Activated B cell treated with CpG ODN at 0.5 μM for 24 hours (primary cell): ENCODE measurements around the gene RBM34. TPM values are rescaled to one million over a fixed set of nuclear protein-coding genes. Genes with fewer than 3 reads are reported as not detected.
"Not testable (repeated sequence)": the region's sequence is repeated elsewhere in the genome, so short reads cannot be mapped to it uniquely, and the experiment has no call there.

Experiments used
- ATAC-seq: fragments of 200-7000 bp; cut with Tn5 transposase; one replicate; pipeline ENCODE4 v1.10.0; 2021; ENCODE audit warnings: low read depth, mild to moderate bottlenecking, moderate library complexity
- CTCF ChIA-PET: fragments of 350-600 bp; sonication (Branson Sonifier 250); formaldehyde crosslinking; loops from one replicate; lab custom pipeline; 2021; ENCODE audit warnings: antibody characterized with exemption; lab: Charles Lee
- POLR2A ChIA-PET: fragments of 350-600 bp; sonication (Branson Sonifier 250); formaldehyde crosslinking; loops from one replicate; lab custom pipeline; 2021; ENCODE audit warnings: antibody characterized with exemption; lab: Charles Lee
- DNase-seq: peaks from one replicate; pipeline ENCODE4 v3.0.0; 2022
- H3K27ac Mint-ChIP-seq: one replicate; pipeline ENCODE4 v1.8.0; 2020; ENCODE audit warnings: mixed read lengths
- H3K27me3 Mint-ChIP-seq: one replicate; pipeline ENCODE4 v1.8.0; 2021; ENCODE audit warnings: mixed read lengths
- H3K36me3 Mint-ChIP-seq: one replicate; pipeline ENCODE4 v1.8.0; 2021; ENCODE audit warnings: low read depth, mixed read lengths
- H3K4me1 Mint-ChIP-seq: one replicate; pipeline ENCODE4 v1.8.0; 2021; ENCODE audit warnings: mixed read lengths
- H3K4me3 Mint-ChIP-seq: one replicate; pipeline ENCODE4 v1.8.0; 2020; ENCODE audit warnings: mild to moderate bottlenecking, mixed read lengths
- H3K9me3 Mint-ChIP-seq: one replicate; pipeline ENCODE4 v1.8.0; 2020; ENCODE audit warnings: mixed read lengths
- CTCF ChIP-seq: fragments of 200-600 bp; IDR thresholded peaks from one replicate; pipeline ENCODE4 v1.8.0; 2022; ENCODE audit warnings: antibody characterized with exemption, mild to moderate bottlenecking
- intact Hi-C: fragments of 100-400 bp; cut with micrococcal nuclease; formaldehyde crosslinking; loops from one replicate; pipeline ENCODE4 v1.15.1; 2024
- total RNA-seq: library from RNA; stranded (reverse); gene quantifications from 2 replicates; pipeline ENCODE4 v1.2.3, GENCODE V29; 2022

The RBM34 gene
- 122 and 128 TPM in 2 replicates for total RNA-seq

- ATAC-seq: peak; percentile 94
- Mint-ChIP-seq H3K9me3 (peaks cover 2% of the 10 kb centered on the region), H3K36me3 (peaks cover 20% of the 10 kb centered on the region), H3K4me3 (peak within 1 kb of the TSS; percentile 96), H3K27ac (peak within 1 kb of the TSS; percentile 99), H3K27me3 (no peaks in the 10 kb centered on the region), H3K4me1 (peaks cover 21% of the 10 kb centered on the region)
- intact Hi-C loops: loop anchor here (1.0 to 10.0 kb wide), 8 partner anchors 33 to 789 kb away; partner anchors contain the start of genes ARID4B, B3GALNT2, COA6 and GGPS1
- POLR2A ChIA-PET: interaction anchor here (0.6 to 1.8 kb wide), 29 partner anchors 10 to 788 kb away, joined by 3 to 24 read pairs (median 3); partner anchors contain the start of genes ARID4B, B3GALNT2, COA6 and GGPS1
- TF ChIP-seq CTCF: no peak
- CTCF ChIA-PET: interaction anchor here (0.6 to 1.4 kb wide), 2 partner anchors 28 to 256 kb away, joined by 3 to 7 read pairs; no protein-coding TSS in a partner anchor
- DNase-seq: peak; percentile 90
Measured at GRCh38 chr1:235160957-235161684, at the start of gene RBM34. Gene RBM34 (minus strand): TSS chr1:235161250. CDS start chr1:235161226, 24 bp downstream.

- no peak for TF ChIP-seq CTCF
- ChIA-PET CTCF (no interaction called here), POLR2A (no interaction called here)
- intact Hi-C loops: no loop called here
- H3K4me1 Mint-ChIP-seq: no peaks in the 10 kb centered on the region
- no peaks in the 10 kb centered on the region for H3K9me3 Mint-ChIP-seq
- H3K27me3 Mint-ChIP-seq: no peaks in the 10 kb centered on the region
- H3K27ac Mint-ChIP-seq: peak overlapping the region; percentile 31
- ATAC-seq: no peak
- H3K36me3 Mint-ChIP-seq: peaks cover 56% of the 10 kb centered on the region
- H3K4me3 Mint-ChIP-seq: no peak overlapping the region
- no peak for DNase-seq
Measured at GRCh38 chr1:235207209-235207565, 46.1 kb upstream of the RBM34 start.

- no peak for TF ChIP-seq CTCF
- peaks cover 50% of the 10 kb centered on the region for H3K36me3 Mint-ChIP-seq
- POLR2A ChIA-PET: no interaction called here
- no peak overlapping the region for H3K4me3 Mint-ChIP-seq
- ATAC-seq: no peak
- CTCF ChIA-PET: no interaction called here
- no peak for DNase-seq
- H3K9me3 Mint-ChIP-seq: no peaks in the 10 kb centered on the region
- H3K27me3 Mint-ChIP-seq: no peaks in the 10 kb centered on the region
- H3K4me1 Mint-ChIP-seq: no peaks in the 10 kb centered on the region
- H3K27ac Mint-ChIP-seq: no peak overlapping the region
- intact Hi-C loops: no loop called here
Measured at GRCh38 chr1:235206533-235207208, 45.6 kb upstream of the RBM34 start.

- Mint-ChIP-seq H3K27me3 (no peaks in the 10 kb centered on the region), H3K4me1 (no peaks in the 10 kb centered on the region), H3K4me3 (no peak overlapping the region), H3K9me3 (no peaks in the 10 kb centered on the region), H3K36me3 (peaks cover 44% of the 10 kb centered on the region), H3K27ac (no peak overlapping the region)
- DNase-seq (no peak), ATAC-seq (no peak)
- intact Hi-C loops: no loop called here
- ChIA-PET CTCF (no interaction called here), POLR2A (no interaction called here)
- TF ChIP-seq CTCF: no peak
Measured at GRCh38 chr1:235205687-235206086, 44.6 kb upstream of the RBM34 start.

- Mint-ChIP-seq H3K4me1 (peaks cover 2% of the 10 kb centered on the region), H3K36me3 (peaks cover 38% of the 10 kb centered on the region), H3K4me3 (no peak overlapping the region), H3K9me3 (no peaks in the 10 kb centered on the region), H3K27me3 (no peaks in the 10 kb centered on the region), H3K27ac (no peak overlapping the region)
- CTCF ChIA-PET: no interaction called here
- intact Hi-C loops: no loop called here
- POLR2A ChIA-PET: no interaction called here
- ATAC-seq (no peak), DNase-seq (no peak)
- TF ChIP-seq CTCF: no peak
Measured at GRCh38 chr1:235203428-235203827, 42.4 kb upstream of the RBM34 start.

GRCh38 chr1:235202447-235202846 lies 41.4 kb upstream of the RBM34 start:
- POLR2A ChIA-PET: interaction anchor here (0.6 kb wide), 1 partner anchor 132 kb away, joined by 3 read pairs; no protein-coding TSS in a partner anchor
- intact Hi-C loops, DNase-seq, H3K27me3 Mint-ChIP-seq, ATAC-seq, H3K27ac Mint-ChIP-seq, CTCF ChIA-PET, H3K4me3 Mint-ChIP-seq, H3K4me1 Mint-ChIP-seq, H3K9me3 Mint-ChIP-seq: not testable (repeated sequence)
- H3K36me3 Mint-ChIP-seq: peaks cover 38% of the 10 kb centered on the region
